Adrenal gland (tissue), 12 donors: ENCODE results near the gene EHMT1. TPM values are rescaled to one million over a fixed set of nuclear protein-coding genes. Genes with fewer than 3 reads are reported as not detected.
A peak's percentile ranks its signal among the peaks of the same experiment; 100 is the strongest.

Source experiments
- DNase-seq, 7 donors: peaks; one replicate each; pipeline ENCODE4 v3.0.0-alpha.2; 2019 to 2020
- H3K27ac ChIP-seq, 5 donors: fragments of 200-600 bp; sonication (generic) in 4 of 5; 1 replicate in 3 of 5; 2 replicates in 2 of 5; pipeline versions ENCODE4 v1.5.1 to v1.8.0; 2016 to 2020; ENCODE audit warnings: mild to moderate bottlenecking in 1 of 5
- H3K27me3 ChIP-seq: fragments of 200-600 bp; 2 replicates; pipeline ENCODE4 v1.8.0; 2021
- H3K36me3 ChIP-seq, 2 donors: fragments of 200-600 bp; replicated peaks in 1 of 2; 1 replicate in 1 of 2; 2 replicates in 1 of 2; pipeline versions ENCODE4 v1.5.1 to v1.8.0; 2018 to 2022
- H3K4me1 ChIP-seq, 2 donors: fragments of 200-600 bp; replicated peaks in 1 of 2; 1 replicate in 1 of 2; 2 replicates in 1 of 2; pipeline versions ENCODE4 v1.5.1 to v1.8.0; 2018 to 2021
- H3K4me3 ChIP-seq, 4 donors: fragments of 200-600 bp; sonication (generic) in 3 of 4; one replicate each; pipeline ENCODE4 v1.5.1; 2016 to 2018
- H3K9me3 ChIP-seq, 3 donors: fragments of 200-600 bp; sonication (generic) in 1 of 3; replicated peaks in 1 of 3; 1 replicate in 2 of 3; 2 replicates in 1 of 3; pipeline versions ENCODE4 v1.5.1 to v1.8.0; 2016 to 2021
- CTCF ChIP-seq, 6 experiments: fragments of 450-650 bp in 4 of 6; fragments of 200-600 bp in 2 of 6; sonication (generic) in 1 of 6; IDR thresholded peaks; 1 replicate in 5 of 6; 2 replicates in 1 of 6; pipeline versions ENCODE4 v1.5.1 to v1.8.0; 2016 to 2021; ENCODE audit warnings: antibody characterized with exemption in 6 of 6, mild to moderate bottlenecking in 2 of 6, moderate library complexity in 1 of 6
- POLR2A ChIP-seq, 2 donors: fragments of 450-650 bp; IDR thresholded peaks; one replicate each; pipeline ENCODE4 v1.6.1; 2017; ENCODE audit warnings: antibody characterized with exemption in 2 of 2, mild to moderate bottlenecking in 2 of 2, moderate library complexity in 1 of 2
- WGBS, 4 donors: extraction: QIAGEN DNeasy Blood & Tissue Kit in 2 of 4; methylation state at CpG; one replicate each; pipeline versions ENCODE4 v1.1.5 to v1.1.7; 2013 to 2017; 5-methylcytosine and 5-hydroxymethylcytosine counted together
- intact Hi-C, 2 donors: fragments of 100-400 bp; cut with DNase I; formaldehyde crosslinking; loops; one replicate each; pipeline versions ENCODE4 v1.14.1 to v1.15.0; 2022 to 2023
- polyA plus RNA-seq, 3 donors: library from polyadenylated mRNA; stranded (reverse); fragments of 200-250 nt in 2 of 3; fragments of 350-450 nt in 1 of 3; fragmentation: Illumina TruSeq in 1 of 3; extraction: RNeasy Lipid Tissue Mini Kit (QIAGEN cat#74804) in 1 of 3; gene quantifications; one replicate each; pipeline ENCODE4 v1.2.3, GENCODE V29; 2013 to 2014
- total RNA-seq, 9 donors: library from RNA; depleted of rRNA in 4 of 9; stranded (reverse); fragments of >200 nt in 4 of 9; fragments of 120-200 nt in 1 of 9; fragmentation: NEBNext Ultra II Directional in 1 of 9; extraction: Animal tissue kit (Norgen Biotek cat#: 25700) in 1 of 9; gene quantifications; one replicate each; pipeline versions ENCODE4 v1.1.0 to v1.2.4, GENCODE V29; 2013 to 2023
- donor health status: healthy with polysubstance abuse.
- donor health status: Bipolar disorder and iron deficiency.
- donor health status: DM: yes; HTN: yes; CAD: no.
- donor health status: DM: no; HTN: no; CAD: no.
- donor health status: DM: no; HTN: no; CAD: no.
- donor health status: DM: yes; HTN: yes; CAD: no.

The EHMT1 gene
- total and polyA plus RNA-seq, 12 donors, result 42.0 to 171 (median 71.0) TPM

- Histone ChIP-seq H3K4me1 (peaks cover 27 to 28% of the 10 kb centered on the region in 2 donors), H3K9me3 (no peaks in the 10 kb centered on the region), H3K27me3 (no peaks in the 10 kb centered on the region), H3K27ac (peak overlapping the region in 4 of 5 donors; percentile 74 to 96 (median 85)), H3K36me3 (peaks cover 0 to 39% of the 10 kb centered on the region in 2 donors), H3K4me3 (peak overlapping the region in 2 of 4 donors; percentile 81 to 100)
- DNase-seq, result peak in 1 of 7 donors; percentile 68
- intact Hi-C loops, result no loop called here
- 32 to 38% (median 35%) methylated on average over 5 to 19 of the region's 19 CpGs for WGBS, 4 donors
- no peak for TF ChIP-seq POLR2A (IDR thresholded peaks at IDR 0.05)
- TF ChIP-seq CTCF (IDR thresholded peaks at IDR 0.05), result no peak
Measured at GRCh38 chr9:137579259-137579604, 39.6 kb upstream of the EHMT1 start.

DNA sequence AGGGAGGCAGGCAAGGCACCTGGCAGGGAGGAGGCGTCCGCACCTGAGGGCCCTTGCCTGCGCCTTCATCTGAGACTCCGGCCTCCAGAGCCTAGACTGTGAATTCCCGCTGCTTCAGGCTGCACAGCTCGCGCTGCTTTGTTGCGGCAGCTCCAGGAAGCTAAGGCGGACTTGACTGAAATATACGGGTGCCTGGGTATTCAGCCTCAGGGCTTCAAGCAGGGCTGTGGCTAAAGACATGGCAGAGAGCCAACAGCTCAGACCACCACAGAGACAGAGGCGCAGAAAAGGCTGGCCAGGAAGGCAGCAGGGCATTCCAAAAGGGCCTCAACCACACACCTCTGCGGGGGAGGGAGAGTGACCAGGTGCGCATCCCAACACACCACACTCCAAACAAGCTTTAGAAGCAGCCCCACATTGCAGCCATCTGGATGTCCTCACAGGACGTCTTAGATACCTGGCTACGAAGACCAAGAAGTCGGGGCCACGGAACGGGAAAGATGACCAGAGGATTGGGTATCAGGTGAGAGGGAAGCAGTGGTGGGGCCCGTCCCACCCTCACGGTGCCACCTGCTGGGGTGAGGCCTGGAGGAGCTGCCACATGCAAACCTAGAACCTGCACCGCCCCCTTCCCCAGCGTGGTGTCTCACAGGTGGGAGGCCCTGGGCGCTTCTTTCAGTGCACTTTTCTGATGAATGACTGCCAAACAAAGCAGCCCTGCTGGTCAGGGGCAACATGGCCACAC, 38.4 kb upstream of the EHMT1 start:
- no peak for TF ChIP-seq CTCF (IDR thresholded peaks at IDR 0.05)
- no peak for TF ChIP-seq POLR2A (IDR thresholded peaks at IDR 0.05)
- H3K27me3 ChIP-seq, result no peaks in the 10 kb centered on the region
- intact Hi-C loops, result no loop called here
- no peak overlapping the region for H3K27ac ChIP-seq
- H3K9me3 ChIP-seq, result no peaks in the 10 kb centered on the region
- H3K4me3 ChIP-seq, result no peak overlapping the region
- no peak for DNase-seq
- 87 to 94% (median 92%) methylated on average over 13 to 23 of the region's 23 CpGs for WGBS, 4 donors
- H3K4me1 ChIP-seq, result peaks cover 27 to 28% of the 10 kb centered on the region in 2 donors
- H3K36me3 ChIP-seq, result peaks cover 0 to 33% of the 10 kb centered on the region in 2 donors

GRCh38 chr9:137580954-137581322, 37.9 kb upstream of the EHMT1 start:
- H3K4me3 ChIP-seq, result no peak overlapping the region
- H3K27ac ChIP-seq, result no peak overlapping the region
- intact Hi-C loops, result no loop called here
- H3K9me3 ChIP-seq, result no peaks in the 10 kb centered on the region
- H3K4me1 ChIP-seq, result peaks cover 27 to 28% of the 10 kb centered on the region in 2 donors
- no peak for DNase-seq
- TF ChIP-seq POLR2A (IDR thresholded peaks at IDR 0.05) (no peak), CTCF (IDR thresholded peaks at IDR 0.05) (no peak)
- 93 to 100% (median 98%) methylated on average over 2 to 4 of the region's 4 CpGs for WGBS, 4 donors
- H3K27me3 ChIP-seq, result no peaks in the 10 kb centered on the region
- H3K36me3 ChIP-seq, result peaks cover 0 to 32% of the 10 kb centered on the region in 2 donors

DNA sequence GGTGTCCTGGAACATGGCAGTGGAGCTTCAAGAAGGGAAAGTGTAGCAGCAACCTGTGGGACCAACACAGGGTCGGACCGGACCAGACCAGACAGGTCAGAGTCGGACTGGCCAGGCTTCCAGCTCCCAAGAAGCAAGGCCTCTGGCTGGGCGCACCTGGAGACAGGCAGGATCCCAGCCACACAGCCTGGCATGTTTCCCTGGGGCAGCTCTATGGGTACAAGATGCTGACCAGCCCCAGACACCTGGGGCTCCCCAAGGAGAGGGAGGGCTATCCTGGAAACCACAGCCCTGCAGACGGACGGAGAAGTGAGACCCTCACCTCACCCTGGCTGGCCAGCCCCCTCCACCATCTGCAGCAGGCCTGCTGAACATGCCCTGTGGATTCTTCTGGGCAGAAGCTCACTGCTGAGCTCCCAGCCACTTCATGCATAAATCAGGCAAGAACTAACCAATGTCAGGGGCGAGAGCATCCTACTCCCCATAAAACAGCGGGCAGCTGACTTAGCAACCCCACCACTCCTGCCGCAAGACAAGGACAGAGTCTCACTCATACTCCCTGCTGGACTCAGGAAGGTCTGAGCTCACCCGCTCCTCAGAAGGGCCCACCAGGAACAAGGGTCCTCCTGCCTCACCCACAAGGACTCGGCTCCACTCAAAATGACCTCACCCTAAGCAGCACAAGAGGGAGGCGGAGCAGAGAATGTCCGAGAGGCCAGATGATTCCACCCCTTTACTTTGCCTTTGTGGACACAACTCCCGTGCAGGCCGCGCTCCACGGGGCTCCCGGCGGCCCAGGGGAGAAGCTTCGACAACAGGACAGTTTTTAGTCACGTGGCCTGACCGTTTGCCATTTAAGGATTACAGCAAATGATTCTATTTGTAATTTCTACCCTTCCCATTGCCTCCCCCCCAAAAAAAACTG, 37.2 kb upstream of the EHMT1 start:
- Histone ChIP-seq H3K4me3 (no peak overlapping the region), H3K36me3 (peaks cover 0 to 33% of the 10 kb centered on the region in 2 donors), H3K27me3 (no peaks in the 10 kb centered on the region), H3K27ac (no peak overlapping the region), H3K4me1 (peaks cover 21 to 23% of the 10 kb centered on the region in 2 donors), H3K9me3 (no peaks in the 10 kb centered on the region)
- TF ChIP-seq POLR2A (IDR thresholded peaks at IDR 0.05) (no peak), CTCF (IDR thresholded peaks at IDR 0.05) (no peak)
- DNase-seq, result no peak
- WGBS, 4 donors, result 85 to 92% (median 92%) methylated on average over 14 to 22 of the region's 22 CpGs
- intact Hi-C loops, result no loop called here
